Activated naive CD4-positive, alpha-beta T cell treated with anti-CD3 and anti-CD28 coated beads, Interleukin-2, amount 10 ng/mL, durations not matched to agents 7 days and 5 days (primary cell): ENCODE measurements around the gene CD28.

Experiments used
- CTCF ChIA-PET: fragments of 350-600 bp; sonication (Branson Sonifier 250); formaldehyde crosslinking; loops from one replicate; lab custom pipeline; 2021; ENCODE audit warnings: antibody characterized with exemption; lab: Charles Lee
- DNase-seq: peaks from one replicate; pipeline ENCODE4 v3.0.0-alpha.2; 2020
- H3K27ac Mint-ChIP-seq: one replicate; pipeline ENCODE4 v1.8.0; 2021; ENCODE audit warnings: mild to moderate bottlenecking, moderate library complexity, mixed read lengths
- H3K27me3 Mint-ChIP-seq: one replicate; pipeline ENCODE4 v1.8.0; 2021; ENCODE audit warnings: mild to moderate bottlenecking, mixed read lengths
- H3K36me3 Mint-ChIP-seq: one replicate; pipeline ENCODE4 v1.8.0; 2021; ENCODE audit warnings: mixed read lengths
- H3K4me1 Mint-ChIP-seq: one replicate; pipeline ENCODE4 v1.8.0; 2021; ENCODE audit warnings: mixed read lengths
- H3K4me3 Mint-ChIP-seq: one replicate; pipeline ENCODE4 v1.8.0; 2021; ENCODE audit warnings: mild to moderate bottlenecking, moderate library complexity, mixed read lengths
- H3K9me3 Mint-ChIP-seq: one replicate; pipeline ENCODE4 v1.8.0; 2021; ENCODE audit warnings: mixed read lengths

The CD28 gene

GRCh38 chr2:203750346-203751068, 44.1 kb downstream of the CD28 start:
- no peak for DNase-seq
- Mint-ChIP-seq H3K27ac (peak overlapping the region; percentile 67), H3K9me3 (peaks cover 22% of the 10 kb centered on the region), H3K4me3 (no peak overlapping the region), H3K27me3 (no peaks in the 10 kb centered on the region), H3K36me3 (peaks cover 61% of the 10 kb centered on the region), H3K4me1 (peaks cover 49% of the 10 kb centered on the region)
- CTCF ChIA-PET, result interaction anchor here (1.3 to 3.1 kb wide), 3 partner anchors 10 to 31 kb away, joined by 4 to 16 read pairs (median 5); no protein-coding TSS in a partner anchor

- peaks cover 64% of the 10 kb centered on the region for H3K36me3 Mint-ChIP-seq
- H3K27ac Mint-ChIP-seq, result peak overlapping the region; percentile 19
- H3K9me3 Mint-ChIP-seq, result peaks cover 29% of the 10 kb centered on the region
- no peak overlapping the region for H3K4me3 Mint-ChIP-seq
- no peaks in the 10 kb centered on the region for H3K27me3 Mint-ChIP-seq
- CTCF ChIA-PET, result no interaction called here
- H3K4me1 Mint-ChIP-seq, result peaks cover 42% of the 10 kb centered on the region
- no peak for DNase-seq
Observed at GRCh38 chr2:203751685-203752271, 45.3 kb downstream of the CD28 start.

GRCh38 chr2:203756161-203756560, 49.7 kb downstream of the CD28 start:
- peaks cover 77% of the 10 kb centered on the region for H3K36me3 Mint-ChIP-seq
- H3K4me3 Mint-ChIP-seq, result no peak overlapping the region
- no peaks in the 10 kb centered on the region for H3K27me3 Mint-ChIP-seq

GRCh38 chr2:203758841-203759689, 52.6 kb downstream of the CD28 start:
- no peak overlapping the region for H3K4me3 Mint-ChIP-seq
- peaks cover 85% of the 10 kb centered on the region for H3K36me3 Mint-ChIP-seq
- DNase-seq, result no peak
- no peaks in the 10 kb centered on the region for H3K27me3 Mint-ChIP-seq
- H3K4me1 Mint-ChIP-seq, result peaks cover 22% of the 10 kb centered on the region
- H3K9me3 Mint-ChIP-seq, result peaks cover 52% of the 10 kb centered on the region
- H3K27ac Mint-ChIP-seq, result no peak overlapping the region
- CTCF ChIA-PET, result no interaction called here

More at GRCh38 chr2:203756161-203756560, 49.7 kb downstream of the CD28 start:
- Mint-ChIP-seq H3K9me3 (peaks cover 50% of the 10 kb centered on the region), H3K27ac (no peak overlapping the region), H3K4me1 (peaks cover 15% of the 10 kb centered on the region)
- no peak for DNase-seq
- CTCF ChIA-PET, result no interaction called here

GRCh38 chr2:203759690-203760365, 53.4 kb downstream of the CD28 start:
- no peak overlapping the region for H3K27ac Mint-ChIP-seq
- peaks cover 48% of the 10 kb centered on the region for H3K9me3 Mint-ChIP-seq
- CTCF ChIA-PET, result no interaction called here
- no peaks in the 10 kb centered on the region for H3K27me3 Mint-ChIP-seq
- peaks cover 83% of the 10 kb centered on the region for H3K36me3 Mint-ChIP-seq
- H3K4me1 Mint-ChIP-seq, result peaks cover 29% of the 10 kb centered on the region
- DNase-seq, result no peak
- no peak overlapping the region for H3K4me3 Mint-ChIP-seq

- CTCF ChIA-PET, result no interaction called here
- H3K4me3 Mint-ChIP-seq, result no peak overlapping the region
- H3K9me3 Mint-ChIP-seq, result peaks cover 44% of the 10 kb centered on the region
- DNase-seq, result no peak
- H3K36me3 Mint-ChIP-seq, result peaks cover 82% of the 10 kb centered on the region
- no peak overlapping the region for H3K27ac Mint-ChIP-seq
- no peaks in the 10 kb centered on the region for H3K27me3 Mint-ChIP-seq
- H3K4me1 Mint-ChIP-seq, result peaks cover 40% of the 10 kb centered on the region
Observed at GRCh38 chr2:203761121-203761520, 54.7 kb downstream of the CD28 start.

- no peak overlapping the region for H3K4me3 Mint-ChIP-seq
- CTCF ChIA-PET, result interaction anchor here (0.7 to 1.7 kb wide), 3 partner anchors 23 to 52 kb away, joined by 3 to 5 read pairs (median 4); no protein-coding TSS in a partner anchor
- H3K9me3 Mint-ChIP-seq, result peaks cover 36% of the 10 kb centered on the region
- H3K4me1 Mint-ChIP-seq, result peaks cover 43% of the 10 kb centered on the region
- peak overlapping the region; percentile 8 for H3K27ac Mint-ChIP-seq
- peaks cover 78% of the 10 kb centered on the region for H3K36me3 Mint-ChIP-seq
- no peak for DNase-seq
- H3K27me3 Mint-ChIP-seq, result no peaks in the 10 kb centered on the region
Observed at GRCh38 chr2:203763241-203763937, 57.0 kb downstream of the CD28 start.

GRCh38 chr2:203763938-203764664, 57.7 kb downstream of the CD28 start:
- Mint-ChIP-seq H3K9me3 (peaks cover 33% of the 10 kb centered on the region), H3K27me3 (no peaks in the 10 kb centered on the region), H3K27ac (peak overlapping the region; percentile 11), H3K4me3 (no peak overlapping the region), H3K36me3 (peaks cover 74% of the 10 kb centered on the region), H3K4me1 (peaks cover 43% of the 10 kb centered on the region)
- no peak for DNase-seq
- CTCF ChIA-PET, result interaction anchor here (0.9 to 1.7 kb wide), 3 partner anchors 24 to 51 kb away, joined by 3 to 5 read pairs (median 4); no protein-coding TSS in a partner anchor

- Mint-ChIP-seq H3K27me3 (no peaks in the 10 kb centered on the region), H3K27ac (no peak overlapping the region), H3K4me1 (peaks cover 3% of the 10 kb centered on the region), H3K36me3 (peaks cover 29% of the 10 kb centered on the region), H3K9me3 (peaks cover 9% of the 10 kb centered on the region), H3K4me3 (no peak overlapping the region)
- CTCF ChIA-PET, result no interaction called here
- DNase-seq, result no peak
Observed at GRCh38 chr2:203772456-203773165, 66.2 kb downstream of the CD28 start.

GRCh38 chr2:203774760-203775159, 68.3 kb downstream of the CD28 start:
- peaks cover 19% of the 10 kb centered on the region for H3K36me3 Mint-ChIP-seq
- H3K4me3 Mint-ChIP-seq, result no peak overlapping the region
- CTCF ChIA-PET, result interaction anchor here (1.1 to 1.5 kb wide), 3 partner anchors 18 to 135 kb away, joined by 3 to 5 read pairs (median 4); no protein-coding TSS in a partner anchor
- no peak for DNase-seq
- no peaks in the 10 kb centered on the region for H3K27me3 Mint-ChIP-seq
- peaks cover 10% of the 10 kb centered on the region for H3K4me1 Mint-ChIP-seq
- H3K27ac Mint-ChIP-seq, result no peak overlapping the region
- peaks cover 10% of the 10 kb centered on the region for H3K9me3 Mint-ChIP-seq

- H3K9me3 Mint-ChIP-seq, result peaks cover 10% of the 10 kb centered on the region
- no peak for DNase-seq
- no peak overlapping the region for H3K27ac Mint-ChIP-seq
- H3K27me3 Mint-ChIP-seq, result no peaks in the 10 kb centered on the region
- H3K36me3 Mint-ChIP-seq, result peaks cover 15% of the 10 kb centered on the region
- CTCF ChIA-PET, result interaction anchor here (1.1 to 1.5 kb wide), 3 partner anchors 17 to 134 kb away, joined by 3 to 5 read pairs (median 4); no protein-coding TSS in a partner anchor
- H3K4me3 Mint-ChIP-seq, result no peak overlapping the region
- H3K4me1 Mint-ChIP-seq, result peaks cover 17% of the 10 kb centered on the region
Observed at GRCh38 chr2:203775684-203776083, 69.2 kb downstream of the CD28 start.

GRCh38 chr2:203777030-203777429, 70.6 kb downstream of the CD28 start:
- Mint-ChIP-seq H3K4me1 (peaks cover 24% of the 10 kb centered on the region), H3K27ac (no peak overlapping the region), H3K36me3 (peaks cover 15% of the 10 kb centered on the region), H3K9me3 (peaks cover 10% of the 10 kb centered on the region), H3K4me3 (no peak overlapping the region), H3K27me3 (no peaks in the 10 kb centered on the region)
- CTCF ChIA-PET, result no interaction called here
- DNase-seq, result no peak
